Heart left ventricle (tissue), 16 donors: ENCODE measurements around the gene KIF2C. TPM values are rescaled to one million over a fixed set of nuclear protein-coding genes. Genes with fewer than 3 reads are reported as not detected.

Source experiments
- ATAC-seq, 4 donors: fragments of 200-7000 bp; cut with Tn5 transposase; one replicate each; pipeline ENCODE4 v1.9.1; 2020 to 2022; ENCODE audit warnings: moderate library complexity in 4 of 4, mild to moderate bottlenecking in 3 of 4, moderate number of reproducible peaks in 1 of 4
- DNase-seq, 5 donors: peaks; one replicate each; pipeline ENCODE4 v3.0.0-alpha.2; 2020
- H3K27ac ChIP-seq, 12 donors: fragments of 200-600 bp; sonication (generic) in 4 of 12; one replicate each; pipeline versions ENCODE4 v1.5.0 to v1.8.0; 2016 to 2022; ENCODE audit warnings: mild to moderate bottlenecking in 2 of 12
- H3K27me3 ChIP-seq, 9 donors: fragments of 200-600 bp; sonication (generic) in 2 of 9; one replicate each; pipeline versions ENCODE4 v1.5.1 to v1.8.0; 2016 to 2022; ENCODE audit warnings: mild to moderate bottlenecking in 3 of 9
- H3K36me3 ChIP-seq, 9 donors: fragments of 200-600 bp; sonication (generic) in 2 of 9; one replicate each; pipeline versions ENCODE4 v1.5.0 to v1.8.0; 2018 to 2022; ENCODE audit warnings: mild to moderate bottlenecking in 2 of 9
- H3K4me1 ChIP-seq, 12 donors: fragments of 200-600 bp; sonication (generic) in 4 of 12; one replicate each; pipeline versions ENCODE4 v1.5.0 to v1.8.0; 2016 to 2022; ENCODE audit warnings: mild to moderate bottlenecking in 3 of 12
- H3K4me3 ChIP-seq, 12 donors: fragments of 200-600 bp; sonication (generic) in 4 of 12; one replicate each; pipeline versions ENCODE4 v1.5.0 to v1.8.0; 2017 to 2022; ENCODE audit warnings: mild to moderate bottlenecking in 9 of 12, moderate library complexity in 4 of 12
- H3K9me3 ChIP-seq, 12 donors: fragments of 200-600 bp; sonication (generic) in 4 of 12; one replicate each; pipeline versions ENCODE4 v1.5.0 to v1.8.0; 2016 to 2022; ENCODE audit warnings: mild to moderate bottlenecking in 1 of 12
- CTCF ChIP-seq, 12 donors: fragments of 200-600 bp; sonication (generic) in 4 of 12; IDR thresholded peaks; one replicate each; pipeline versions ENCODE4 v1.5.0 to v1.8.0; 2018 to 2022; ENCODE audit warnings: antibody characterized with exemption in 12 of 12, mild to moderate bottlenecking in 5 of 12
- POLR2A ChIP-seq, 2 donors: fragments of 450-650 bp; IDR thresholded peaks; one replicate each; pipeline ENCODE4 v1.6.1; 2017; ENCODE audit warnings: antibody characterized with exemption in 2 of 2, mild to moderate bottlenecking in 2 of 2, moderate library complexity in 2 of 2
- WGBS, 4 donors: extraction: QIAGEN DNeasy Blood & Tissue Kit in 2 of 4; methylation state at CpG; one replicate each; pipeline versions ENCODE4 v1.1.5 to v1.1.7; 2013 to 2018; 5-methylcytosine and 5-hydroxymethylcytosine counted together
- intact Hi-C, 10 donors: fragments of 100-400 bp; cut with DNase I; formaldehyde crosslinking; loops; one replicate each; pipeline versions ENCODE4 v1.11.1 to v1.14.2; 2022
- long read RNA-seq, 3 donors: library from polyadenylated mRNA; unstranded; transcript quantifications; one replicate each; pipeline ENCODE4 v2.0.0, GENCODE V29; 2020 to 2021
- polyA plus RNA-seq, 2 donors: library from polyadenylated mRNA; stranded (reverse); fragments of 200-250 nt; gene quantifications; one replicate each; pipeline ENCODE4 v1.2.3, GENCODE V29; 2013
- total RNA-seq, 9 donors: library from RNA; depleted of rRNA in 2 of 9; stranded (reverse); fragments of >200 nt in 2 of 9; fragmentation: NEBNext Ultra II Directional in 3 of 9; extraction: Animal tissue kit (Norgen Biotek cat#: 25700) in 3 of 9; gene quantifications; one replicate each; pipeline versions ENCODE4 v1.1.0 to v1.2.4, GENCODE V29; 2016 to 2023
- donor health status: ischemic (EF 13 %, LVEDD 7.1; RV severe dilation, severe dysfunction).
- donor health status: healthy with polysubstance abuse.
- donor health status: DM: no; HTN: yes; CAD: no.
- donor health status: DM: no; HTN: no; CAD: no.
- donor health status: ischemic (EF 25% LVEDD 6.9; RV normal size, moderate dysfunction).
- donor health status: ischemic (EF 25% LVEDD 5.7; RV mildly dilated, moderate dysfunction).
- donor health status: healthy.
- donor health status: DM: yes; HTN: yes; CAD: no.
- donor health status: ischemic (EF 35%, LVEDD 5.7; RV mildly dilated, moderate dysfunction).
- donor health status: nonischemic (EF 11% LVEDD 7.7; RV severe dilation, severe dysfunction).
- donor health status: DM: yes; HTN: yes; CAD: no.
- donor health status: PGD.
- donor health status: ischemic (EF 29% LVEDD 5.4; RV normal size, mild dysfunction).
- donor health status: nonischemic (EF 23%, LVEDD 6.1; RV moderate dilation, normal function).

KIF2C gene
- total RNA-seq, result 1 to 10 TPM in 5 of 9 donors, under 1 TPM in 4; 0.25 to 7.0 (median 1.2) TPM
- polyA plus RNA-seq, result under 1 TPM; 0.34 to 0.68 TPM
- long read RNA-seq, donor 1, partial matches to known transcripts, result 0 of 1 reads
- long read RNA-seq, donor 1, other reads (novel, unspliced or antisense), result 0 of 1 reads
- long read RNA-seq, donor 2, result 0 reads
- long read RNA-seq, donor 3, partial matches to known transcripts, result 0 of 2 reads
- long read RNA-seq, donor 3, other reads (novel, unspliced or antisense), result 0 of 2 reads

GRCh38 chr1:44739307-44740178 lies at the start of gene KIF2C:
Gene KIF2C (plus strand): TSS chr1:44739837. CDS start chr1:44739933, 96 bp downstream.
- Histone ChIP-seq H3K4me3 (peak within 1 kb of the TSS; percentile 19 to 69 (median 60)), H3K27ac (peak within 1 kb of the TSS; percentile 43 to 93 (median 86)), H3K4me1 (peaks cover 0 to 13% (median 8%) of the 10 kb centered on the region in 12 donors), H3K9me3 (no peaks in the 10 kb centered on the region), H3K36me3 (no peaks in the 10 kb centered on the region), H3K27me3 (no peaks in the 10 kb centered on the region)
- TF ChIP-seq POLR2A (IDR thresholded peaks at IDR 0.05) (peak in 1 of 2 donors; percentile 69), CTCF (IDR thresholded peaks at IDR 0.05) (peak in 4 of 12 donors; percentile 3 to 41 (median 26))
- ATAC-seq, result peak; percentile 100
- WGBS, 4 donors, result 0 to 1% (median 1%) methylated on average over 52 to 57 of the region's 57 CpGs
- peak; percentile 96 to 98 (median 98) for DNase-seq
- intact Hi-C loops, result loop anchor here in 5 of 10 donors (1.0 to 10.0 kb wide), 7 partner anchors 8 to 765 kb away; partner anchors contain the start of genes ARMH1 (in 1 of the 5), BEST4 (in 1 of the 5), CCDC163 (in 1 of the 5) and HECTD3 (in 1 of the 5)

GRCh38 chr1:44693159-44693558 lies 46.5 kb upstream of the KIF2C start:
- Histone ChIP-seq H3K4me3 (no peak overlapping the region), H3K27ac (no peak overlapping the region), H3K27me3 (no peaks in the 10 kb centered on the region), H3K36me3 (no peaks in the 10 kb centered on the region), H3K4me1 (peaks cover 0 to 17% (median 0%) of the 10 kb centered on the region in 12 donors), H3K9me3 (no peaks in the 10 kb centered on the region)
- ATAC-seq (no peak), DNase-seq (no peak)
- intact Hi-C loops, result no loop called here
- WGBS, 4 donors, result 84 to 98% (median 86%) methylated on average over 2 of the region's 2 CpGs
- TF ChIP-seq POLR2A (IDR thresholded peaks at IDR 0.05) (no peak), CTCF (IDR thresholded peaks at IDR 0.05) (no peak)

- peaks cover 0 to 17% (median 0%) of the 10 kb centered on the region in 12 donors for H3K4me1 ChIP-seq
- DNase-seq (no peak), ATAC-seq (no peak)
- no peaks in the 10 kb centered on the region for H3K27me3 ChIP-seq
- H3K4me3 ChIP-seq, result no peak overlapping the region
- 94 to 95% (median 94%) methylated on average over 3 of the region's 3 CpGs for WGBS, 4 donors
- no peaks in the 10 kb centered on the region for H3K9me3 ChIP-seq
- TF ChIP-seq POLR2A (IDR thresholded peaks at IDR 0.05) (no peak), CTCF (IDR thresholded peaks at IDR 0.05) (no peak)
- intact Hi-C loops, result no loop called here
- H3K36me3 ChIP-seq, result no peaks in the 10 kb centered on the region
- no peak overlapping the region for H3K27ac ChIP-seq
These were observed 45.7 kb upstream of the KIF2C start for GRCh38 chr1:44693900-44694299.
